KMS-11 (cell line): Measurements from ENCODE around the gene DERL2.
"Not testable (repeated sequence)": the region's sequence is repeated elsewhere in the genome, so short reads cannot be mapped to it uniquely, and the experiment has no call there.

Source experiments
- H2AFZ ChIP-seq: fragments of 200-600 bp; sonication (generic); 2 replicates; pipeline ENCODE4 v1.6.1; 2016; ENCODE audit warnings: antibody characterized with exemption, mixed run types, low read depth
- H3K27ac ChIP-seq: fragments of 200-600 bp; sonication (generic); 2 replicates; pipeline ENCODE4 v1.6.1; 2016; ENCODE audit warnings: mild to moderate bottlenecking, mixed run types
- H3K27me3 ChIP-seq: fragments of 200-600 bp; sonication (generic); 2 replicates; pipeline ENCODE4 v1.6.1; 2017; ENCODE audit warnings: mild to moderate bottlenecking, low read depth, mixed run types, moderate library complexity; ENCODE audit not compliant: insufficient read depth
- H3K36me3 ChIP-seq: fragments of 200-600 bp; sonication (generic); 2 replicates; pipeline ENCODE4 v1.6.1; 2017; ENCODE audit warnings: mild to moderate bottlenecking, mixed run types; ENCODE audit not compliant: insufficient read depth
- H3K4me1 ChIP-seq: fragments of 200-600 bp; sonication (generic); 2 replicates; pipeline ENCODE4 v1.6.1; 2016; ENCODE audit warnings: mild to moderate bottlenecking, low read depth, mixed run types; ENCODE audit not compliant: poor library complexity, severe bottlenecking
- H3K4me2 ChIP-seq: fragments of 200-600 bp; sonication (generic); 2 replicates; pipeline ENCODE4 v1.7.0; 2016; ENCODE audit warnings: mild to moderate bottlenecking, mixed run types
- H3K4me3 ChIP-seq: fragments of 200-600 bp; sonication (generic); IDR thresholded peaks from 2 replicates; pipeline ENCODE4 v1.6.1; 2017; ENCODE audit warnings: low read depth, low read length, mixed read lengths; ENCODE audit not compliant: insufficient read depth
- H3K79me2 ChIP-seq: fragments of 200-600 bp; sonication (generic); 2 replicates; pipeline ENCODE4 v1.6.1; 2016; ENCODE audit warnings: low read depth, mixed run types; ENCODE audit not compliant: insufficient read depth
- H3K9ac ChIP-seq: fragments of 200-600 bp; sonication (generic); 2 replicates; pipeline ENCODE4 v1.6.1; 2016; ENCODE audit warnings: mild to moderate bottlenecking, mixed run types
- H4K20me1 ChIP-seq: fragments of 200-600 bp; sonication (generic); 2 replicates; pipeline ENCODE4 v1.6.1; 2016; ENCODE audit warnings: mild to moderate bottlenecking, mixed run types; ENCODE audit not compliant: insufficient read depth
- CTCF ChIP-seq: fragments of 200-600 bp; sonication (generic); conservative IDR thresholded peaks from 2 replicates; pipeline ENCODE4 v1.6.1; 2017; ENCODE audit warnings: low read depth, mild to moderate bottlenecking, antibody characterized with exemption, low read length, moderate library complexity, mixed read lengths

DERL2 gene

GRCh38 chr17:5437721-5438317 is 48.2 kb downstream of the DERL2 start:
- no peaks in the 10 kb centered on the region for H3K36me3 ChIP-seq

GRCh38 chr17:5435781-5436315 is 50.1 kb downstream of the DERL2 start:
- H3K27me3 ChIP-seq, H3K4me2 ChIP-seq: not testable (repeated sequence)

More at GRCh38 chr17:5437721-5438317, 48.2 kb downstream of the DERL2 start:
- H2AFZ ChIP-seq, result no peak overlapping the region
- peak overlapping the region; percentile 29; the same call in 1 of the 2 replicates for H3K4me2 ChIP-seq
- H3K9ac ChIP-seq, result peak overlapping the region; percentile 63; the same call in 1 of the 2 replicates
- no peaks in the 10 kb centered on the region for H3K27me3 ChIP-seq
- no peaks in the 10 kb centered on the region for H3K4me1 ChIP-seq
- H4K20me1 ChIP-seq, result no peaks in the 10 kb centered on the region
- no peak overlapping the region for H3K27ac ChIP-seq
- TF ChIP-seq CTCF, result no peak
- no peak overlapping the region for H3K4me3 ChIP-seq
- peaks cover 24% of the 10 kb centered on the region; the same call in 1 of the 2 replicates for H3K79me2 ChIP-seq

GRCh38 chr17:5434984-5435383 is 51.0 kb downstream of the DERL2 start:
- Histone ChIP-seq H3K4me2 (no peak overlapping the region), H3K4me3 (no peak overlapping the region), H3K79me2 (peaks cover 24% of the 10 kb centered on the region; the same call in 1 of the 2 replicates), H3K9ac (no peak overlapping the region), H3K4me1 (no peaks in the 10 kb centered on the region), H2AFZ (no peak overlapping the region), H3K27ac (no peak overlapping the region), H3K36me3 (no peaks in the 10 kb centered on the region), H4K20me1 (no peaks in the 10 kb centered on the region), H3K27me3 (no peaks in the 10 kb centered on the region)
- no peak for TF ChIP-seq CTCF

More at GRCh38 chr17:5435781-5436315, 50.1 kb downstream of the DERL2 start:
- H3K36me3 ChIP-seq, H3K27ac ChIP-seq, H4K20me1 ChIP-seq, H3K9ac ChIP-seq, H2AFZ ChIP-seq, H3K4me3 ChIP-seq, H3K4me1 ChIP-seq: not testable (repeated sequence)
- peaks cover 24% of the 10 kb centered on the region; the same call in 1 of the 2 replicates for H3K79me2 ChIP-seq

GRCh38 chr17:5431949-5432556 is 53.9 kb downstream of the DERL2 start:
- H2AFZ ChIP-seq, result no peak overlapping the region
- no peaks in the 10 kb centered on the region for H4K20me1 ChIP-seq
- H3K4me2 ChIP-seq, result no peak overlapping the region
- H3K4me3 ChIP-seq, result no peak overlapping the region
- no peak overlapping the region for H3K27ac ChIP-seq
- no peak for TF ChIP-seq CTCF
- no peak overlapping the region for H3K9ac ChIP-seq
- no peaks in the 10 kb centered on the region for H3K4me1 ChIP-seq
- H3K79me2 ChIP-seq, result peaks cover 11% of the 10 kb centered on the region; the same call in 1 of the 2 replicates
- no peaks in the 10 kb centered on the region for H3K27me3 ChIP-seq
- no peaks in the 10 kb centered on the region for H3K36me3 ChIP-seq

- H3K27ac ChIP-seq, H3K79me2 ChIP-seq, H3K27me3 ChIP-seq, H3K4me3 ChIP-seq, H3K4me2 ChIP-seq, H2AFZ ChIP-seq, H3K4me1 ChIP-seq, H4K20me1 ChIP-seq, H3K9ac ChIP-seq, H3K36me3 ChIP-seq: not testable (repeated sequence)
Measured at GRCh38 chr17:5431234-5431633, 54.7 kb downstream of the DERL2 start.
